ENCODE data around the gene RELN.
"Not testable (repeated sequence)": the region's sequence is repeated elsewhere in the genome, so short reads cannot be mapped to it uniquely, and the experiment has no call there.

Gene RELN

DNA sequence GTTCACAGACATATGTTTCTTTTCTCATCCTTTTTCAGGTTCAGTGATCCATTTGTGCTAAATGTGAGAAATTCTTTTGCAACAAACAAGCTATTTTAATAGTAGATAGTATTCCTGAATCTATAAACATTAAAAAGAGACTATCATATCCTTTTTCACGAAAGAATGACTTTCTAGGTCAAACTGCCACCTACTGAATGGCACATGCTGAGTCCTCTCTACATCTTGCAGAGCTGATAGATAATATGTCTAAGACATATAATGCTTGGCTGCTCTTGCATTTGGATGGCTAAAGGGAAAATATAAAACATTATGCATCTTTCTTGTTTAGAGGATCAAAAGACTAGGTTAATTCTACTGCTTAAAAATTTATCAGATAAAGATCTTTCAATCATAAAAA is 429.3 kb downstream of the RELN start:
- no peak for DNase-seq (ENCODE audit: low read depth)

DNA sequence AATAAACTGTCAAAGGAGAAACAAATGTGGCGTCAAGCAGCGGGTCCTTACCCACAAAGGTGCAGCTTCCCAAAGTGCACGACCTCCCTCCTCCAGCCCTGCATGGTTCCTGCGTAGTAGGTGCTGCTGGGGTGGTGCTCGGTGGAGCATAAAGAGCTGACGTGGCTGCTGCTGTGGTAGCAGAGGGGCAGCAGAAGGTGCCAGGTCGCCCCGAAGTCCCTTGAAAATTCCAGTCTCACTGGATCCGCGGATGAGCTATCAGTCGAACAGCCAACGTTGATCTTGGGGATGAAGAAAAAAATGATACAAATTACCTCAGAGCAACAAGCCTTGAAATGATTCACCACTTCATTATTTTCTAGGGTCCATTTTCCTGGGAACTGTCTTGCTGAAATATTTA is 438.4 kb downstream of the RELN start:
- DNase-seq (ENCODE audit: low read depth) = no peak

DNA sequence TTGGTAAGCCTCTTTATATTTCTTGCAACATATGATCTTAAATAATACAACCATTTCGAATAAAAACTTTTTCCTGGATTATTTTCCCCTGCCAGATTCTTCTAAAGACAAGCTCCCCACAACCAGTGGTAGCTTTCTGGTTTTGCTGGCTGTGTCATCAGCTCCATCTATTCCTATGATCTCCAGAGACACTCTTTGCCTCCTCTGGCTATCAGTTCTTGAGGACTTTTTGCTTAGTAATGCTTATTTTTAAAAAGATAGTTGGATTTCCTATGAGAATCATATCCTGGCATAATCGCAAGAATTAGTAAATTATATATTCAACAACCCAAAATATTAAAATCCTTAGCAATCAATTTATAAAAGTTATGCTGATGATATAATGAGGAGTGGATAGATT is 439.7 kb downstream of the RELN start:
- no peak for DNase-seq (ENCODE audit: low read depth)

DNA sequence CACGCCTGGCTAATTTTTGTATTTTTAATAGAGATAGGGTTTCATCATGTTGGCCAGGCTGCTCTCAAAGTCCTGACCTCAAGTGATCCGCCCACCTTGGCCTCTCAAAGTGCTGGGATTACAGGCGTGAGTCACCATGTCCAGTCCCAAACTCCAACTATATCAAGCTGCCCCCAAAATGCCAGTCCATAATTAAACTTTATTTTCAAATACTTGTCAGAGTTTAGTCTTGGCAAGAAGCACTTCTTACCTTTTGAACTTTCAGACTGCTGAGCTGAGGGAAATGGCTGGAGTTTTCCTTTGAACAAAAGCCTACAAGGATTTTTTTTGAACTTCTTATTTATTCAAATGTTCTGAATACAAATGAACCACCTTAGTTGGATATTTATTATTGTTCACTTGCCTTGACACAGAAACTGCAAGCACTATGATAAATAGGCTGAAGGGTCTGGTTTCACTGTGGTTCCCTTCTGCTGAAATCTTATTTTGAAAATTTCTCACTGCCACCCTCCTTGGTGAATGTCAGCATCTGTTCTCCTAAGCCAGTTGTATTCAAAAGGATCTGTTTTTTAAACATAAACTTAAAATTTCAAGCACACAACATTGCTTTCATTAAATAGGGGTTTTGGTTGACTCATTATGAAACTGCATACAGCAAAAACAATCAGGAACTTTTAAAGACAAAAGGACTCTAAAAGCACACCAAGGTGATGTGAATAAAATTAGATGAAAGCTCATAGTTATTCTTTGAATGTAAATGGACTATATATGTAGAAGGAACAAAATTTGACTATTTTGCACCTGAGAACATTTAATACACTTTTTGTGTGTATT is 441.8 kb downstream of the RELN start:
- DNase-seq (ENCODE audit: low read depth) = no peak

DNA sequence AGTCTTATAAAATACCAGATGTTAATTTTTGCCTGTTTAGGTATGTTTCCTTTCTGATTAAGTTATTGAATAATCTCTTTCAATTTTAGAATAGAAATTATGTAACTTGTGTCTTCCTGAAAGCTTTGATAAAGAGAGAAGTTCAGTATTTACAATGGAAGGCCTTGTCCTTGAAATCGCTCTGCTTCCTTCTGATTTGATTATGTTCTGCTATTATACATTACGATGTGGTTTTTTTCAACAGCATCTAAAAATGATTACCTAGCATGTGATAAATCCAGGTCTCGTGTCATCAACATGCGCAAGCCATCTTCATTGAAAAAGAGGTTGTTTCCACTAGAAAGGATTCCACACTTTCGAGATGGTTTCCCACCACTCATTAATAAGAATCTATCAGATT is 447.0 kb downstream of the RELN start:
- no peak for DNase-seq (ENCODE audit: low read depth)

DNA sequence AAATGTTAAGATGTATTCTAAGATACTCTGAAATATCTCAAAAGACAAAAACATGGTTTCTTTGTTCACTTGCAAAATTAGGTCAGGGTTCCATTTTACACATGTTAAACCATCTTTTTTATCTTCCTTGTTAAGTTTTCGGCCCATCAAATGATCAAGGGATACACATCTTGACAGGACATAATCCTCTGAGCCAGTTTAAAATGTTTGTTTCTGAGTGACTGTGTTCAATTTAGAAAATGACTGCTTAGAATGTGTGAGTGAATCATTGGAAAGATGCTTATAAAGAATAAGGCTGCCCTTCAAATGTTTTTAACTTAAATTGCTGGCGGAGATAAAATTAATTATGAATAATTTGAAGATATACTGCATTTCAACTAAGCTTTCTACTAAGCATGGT is 447.5 kb downstream of the RELN start:
- DNase-seq (ENCODE audit: low read depth) = no peak

DNA sequence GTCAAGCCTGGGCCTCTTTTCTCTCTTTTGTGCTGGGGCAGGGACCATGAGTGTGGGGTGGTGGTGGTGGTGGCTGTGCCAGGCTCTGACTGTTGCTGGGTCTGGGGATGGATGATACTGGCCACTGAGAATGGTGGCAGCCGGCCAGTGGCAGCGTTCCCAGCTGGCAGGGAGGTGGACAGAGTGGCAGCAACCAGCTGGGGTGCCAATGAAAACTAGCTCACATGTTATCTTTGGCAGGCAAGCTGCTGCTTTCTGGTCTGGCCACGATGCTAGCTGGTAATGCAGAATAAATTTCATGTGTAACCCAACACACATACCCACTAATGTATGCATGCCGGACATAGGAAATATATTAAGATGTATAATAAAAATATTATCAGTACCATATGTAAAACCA is 448.4 kb downstream of the RELN start:
- no peak for DNase-seq (ENCODE audit: low read depth)

DNA sequence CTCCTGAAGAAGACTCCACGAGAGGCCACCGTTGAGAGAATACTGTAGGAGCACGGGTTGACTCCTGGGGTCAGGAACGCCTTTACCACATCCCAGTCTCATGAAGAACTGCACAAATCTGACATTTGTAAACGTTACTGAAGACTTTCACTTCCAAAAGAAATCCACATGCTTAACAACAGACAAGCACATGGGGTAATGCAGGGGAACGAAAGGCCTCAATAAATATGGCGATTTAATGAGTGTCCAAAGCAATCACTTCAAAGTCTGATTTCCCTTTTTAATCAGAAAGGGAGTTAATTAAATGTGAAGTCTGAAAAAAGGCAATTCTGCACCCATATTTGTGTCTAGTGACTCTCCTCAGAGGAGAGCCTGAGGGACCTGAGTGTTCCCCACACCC is 449.1 kb downstream of the RELN start:
- DNase-seq (ENCODE audit: low read depth) = no peak

DNA sequence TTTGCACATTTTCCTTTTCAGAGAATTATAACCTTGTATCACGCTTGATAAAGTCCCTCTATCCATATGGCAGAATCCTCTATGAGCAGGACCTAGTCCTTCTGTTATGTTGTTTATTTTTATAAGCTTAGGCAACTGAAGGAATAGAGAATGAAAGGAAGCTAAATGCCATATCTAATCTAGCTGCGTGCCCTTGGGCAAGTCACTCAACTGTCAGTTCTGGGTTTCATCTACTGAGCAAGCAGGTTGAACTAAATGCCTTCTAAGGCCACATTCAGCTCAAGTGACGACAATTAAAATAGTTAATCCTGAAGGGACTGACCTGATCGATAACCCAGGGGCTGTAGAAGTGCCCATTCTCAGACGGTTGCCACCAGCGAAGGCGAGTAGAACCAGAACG is 449.6 kb downstream of the RELN start:
- no peak for DNase-seq (ENCODE audit: low read depth)

DNA sequence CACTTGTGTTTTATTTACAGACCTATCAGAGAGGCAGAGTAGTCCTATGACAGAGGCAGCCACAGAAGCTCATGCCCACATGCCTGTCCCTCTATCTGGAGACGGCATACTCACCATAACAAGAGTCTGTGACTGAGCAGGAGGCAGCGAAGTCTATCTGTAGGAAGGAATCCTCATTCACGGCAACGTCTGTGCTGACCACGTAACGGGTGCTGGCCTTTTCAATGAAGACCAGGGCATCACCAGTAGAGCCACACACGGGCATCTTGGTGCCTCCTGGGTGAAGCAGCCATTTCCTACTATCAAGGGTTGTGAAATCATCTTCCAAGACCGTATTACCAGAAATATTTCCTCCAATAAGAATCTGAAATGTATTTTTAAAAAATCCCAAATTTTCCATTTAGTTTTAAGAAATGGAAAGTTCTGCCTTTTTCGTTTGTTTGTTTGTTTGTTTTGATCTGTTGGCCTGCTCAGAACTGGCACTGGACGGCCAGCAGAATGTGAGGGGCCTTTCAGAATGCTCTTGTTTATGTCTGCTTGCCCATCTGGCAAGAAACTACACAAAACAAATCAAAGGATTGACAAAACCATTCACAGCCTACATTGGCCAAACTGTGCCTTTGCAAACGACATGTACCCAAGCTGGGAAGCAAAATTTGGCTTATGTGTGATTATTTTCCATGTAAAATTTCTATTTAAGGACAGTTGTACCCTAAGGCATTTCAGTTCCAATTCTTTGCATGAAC is 450.3 kb downstream of the RELN start:
- DNase-seq (ENCODE audit: low read depth) = no peak

DNA sequence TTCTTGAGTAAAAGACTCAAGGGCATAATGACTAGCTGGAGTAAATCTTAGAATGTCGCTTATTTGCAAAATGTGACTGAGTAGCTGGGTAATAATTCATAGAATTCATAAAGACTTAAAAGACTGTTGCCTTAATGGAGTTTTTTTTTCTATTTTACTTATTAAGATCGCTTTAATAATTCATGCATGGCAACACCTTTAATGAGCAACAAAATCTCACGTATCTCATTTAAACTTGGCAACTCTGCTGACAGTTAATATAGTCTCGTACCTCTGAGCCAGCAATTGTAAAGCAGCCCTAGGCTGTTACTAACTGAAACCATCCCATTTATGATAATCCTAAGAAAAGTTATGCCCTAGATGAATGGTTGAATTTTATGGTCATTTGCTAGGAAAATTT is 455.7 kb downstream of the RELN start:
- no peak for DNase-seq (ENCODE audit: low read depth)

DNA sequence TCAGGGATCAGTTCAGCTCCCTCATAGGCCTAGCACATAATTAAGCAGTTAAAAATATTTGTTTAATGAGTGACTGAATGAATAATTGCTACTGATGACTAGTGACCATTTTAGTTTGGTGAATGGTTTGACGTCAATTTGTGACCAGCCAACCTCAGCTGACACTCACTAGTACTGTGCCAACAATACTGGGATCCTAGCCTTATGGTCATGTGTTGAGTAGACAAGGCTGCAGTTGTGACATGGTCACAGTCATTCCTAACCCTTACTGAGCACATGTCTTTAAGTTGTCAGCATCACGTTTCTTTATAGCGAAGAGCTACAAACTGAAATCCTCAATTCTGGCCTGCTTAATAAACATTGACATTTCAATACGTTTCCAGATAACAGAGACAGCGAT is 456.5 kb downstream of the RELN start:
- DNase-seq (ENCODE audit: low read depth) = no peak

DNA sequence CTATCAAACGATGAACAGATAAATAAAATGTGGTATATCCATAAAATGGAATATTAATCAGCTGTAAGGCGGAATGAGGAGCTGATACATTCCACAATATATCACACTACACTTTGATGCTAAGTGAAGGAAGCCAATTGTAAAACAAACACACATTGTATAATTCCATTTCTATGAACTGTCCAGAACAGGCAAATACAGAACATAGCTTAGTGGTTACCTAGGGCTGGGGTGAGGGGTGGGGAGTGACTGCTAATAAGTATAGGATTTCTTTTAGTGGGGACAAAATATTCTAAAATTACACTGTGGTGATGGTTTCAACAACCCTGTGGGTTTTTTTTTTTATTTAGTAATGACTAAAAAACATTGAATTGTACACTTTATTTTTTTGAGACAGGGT is 461.3 kb downstream of the RELN start:
- DNase-seq (ENCODE audit: low read depth) = no peak

DNA sequence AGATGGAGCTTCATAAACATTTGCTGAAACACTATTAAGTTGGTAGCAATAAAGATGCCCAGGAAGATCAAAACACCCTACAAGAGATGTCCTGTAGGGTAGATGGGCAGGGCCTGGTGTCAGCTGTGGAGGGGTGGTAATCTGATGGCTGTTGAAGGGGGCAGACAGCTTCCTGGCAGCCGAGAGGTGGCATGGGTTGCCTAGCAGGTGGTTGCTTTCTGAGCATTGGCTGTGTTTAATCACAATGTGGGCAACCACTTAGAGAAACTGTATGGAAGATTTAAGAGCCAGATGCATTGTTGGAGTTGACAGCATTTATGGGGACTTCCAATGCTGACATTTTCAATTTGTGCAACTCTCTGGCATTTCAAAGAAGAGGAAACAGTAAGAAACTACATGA is 463.5 kb downstream of the RELN start:
- DNase-seq (ENCODE audit: low read depth) = no peak

DNA sequence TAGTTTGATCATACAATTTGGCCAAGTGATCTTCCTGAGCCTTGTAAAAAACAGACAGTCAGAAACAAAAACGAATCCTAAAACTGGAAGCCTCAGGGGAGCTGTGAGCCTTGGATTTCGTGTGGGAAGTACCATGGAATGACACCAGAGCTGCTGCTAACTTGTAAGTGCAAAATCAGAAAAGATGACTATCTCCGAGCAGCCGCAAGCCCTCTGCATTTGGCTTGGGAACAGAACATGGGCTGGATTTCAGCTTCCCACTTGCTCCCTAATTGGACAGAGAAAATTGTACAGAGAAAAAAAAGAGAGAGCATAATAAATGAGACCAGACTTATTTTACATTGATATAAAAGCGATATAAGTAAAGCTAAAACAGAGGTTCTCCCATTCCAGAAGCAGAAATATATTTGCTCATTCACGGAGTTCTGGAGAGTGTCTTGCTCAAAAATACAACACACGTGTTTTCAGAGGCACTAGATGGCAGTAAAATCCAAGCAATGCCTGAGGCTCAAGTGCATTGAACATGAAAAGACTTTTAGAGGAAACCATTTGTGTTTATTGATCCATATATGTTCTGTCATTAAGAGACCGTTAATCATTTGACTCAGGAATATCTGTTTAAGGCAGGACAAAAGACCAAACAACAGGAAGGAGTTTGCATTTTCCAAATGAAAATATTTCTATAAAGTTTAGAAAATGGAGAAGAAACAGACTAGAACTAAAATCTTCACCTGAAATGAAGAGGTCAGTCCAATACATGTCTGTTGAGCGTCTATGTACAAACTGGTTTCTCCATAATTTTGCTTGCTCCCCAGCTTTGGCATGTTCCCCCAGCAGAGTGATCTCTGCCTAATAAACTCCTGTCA is 465.2 kb downstream of the RELN start:
- DNase-seq (ENCODE audit: low read depth) = no peak

DNA sequence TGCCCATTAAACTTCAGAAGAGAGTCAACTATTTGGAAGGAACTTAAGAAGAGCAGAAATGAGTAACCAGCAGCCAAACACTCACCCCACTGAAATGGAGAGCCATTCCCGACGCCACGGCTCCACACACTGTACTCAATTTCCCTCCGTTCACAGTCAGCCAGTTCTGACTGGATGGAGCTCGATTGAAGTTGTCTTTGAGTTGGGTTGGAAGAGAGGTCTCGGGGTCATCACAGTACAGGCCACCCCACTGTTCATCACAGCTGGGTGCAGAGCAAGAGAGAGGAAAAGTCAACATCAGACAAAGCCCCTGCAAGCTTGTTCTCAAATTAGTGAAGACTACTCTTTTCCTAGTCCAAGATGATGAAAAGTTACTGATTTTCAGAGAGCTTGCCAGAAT is 467.5 kb downstream of the RELN start:
- no peak for DNase-seq (ENCODE audit: low read depth)

DNA sequence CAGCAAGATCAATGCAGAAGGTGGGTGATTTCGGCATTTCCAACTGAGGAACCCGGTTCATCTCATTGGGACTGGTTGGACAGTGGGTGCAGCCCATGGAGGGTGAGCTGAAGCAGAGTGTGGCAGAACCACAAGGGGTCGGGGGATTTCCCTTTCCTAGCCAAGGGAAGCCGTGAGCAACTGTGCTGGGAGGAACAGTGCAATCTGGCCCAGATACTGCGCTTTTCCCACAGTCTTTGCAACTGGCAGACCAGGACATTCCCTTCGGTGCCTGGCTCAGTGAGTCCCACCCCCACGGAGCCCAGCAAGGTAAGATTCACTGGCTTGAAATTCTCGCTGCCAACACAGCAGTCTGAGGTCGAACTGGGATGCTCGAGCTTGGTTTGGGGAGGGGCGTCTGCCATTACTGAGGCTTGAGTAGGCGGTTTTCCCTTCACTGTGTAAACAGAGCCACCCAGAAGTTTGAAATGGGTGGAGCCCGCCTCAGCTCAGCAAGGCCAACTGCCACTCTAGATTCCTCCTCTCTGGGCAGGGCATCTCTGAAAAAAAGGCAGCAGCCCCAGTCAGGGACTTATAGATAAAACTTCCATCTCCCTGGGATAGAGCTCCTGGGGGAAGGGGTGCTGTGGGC is 484.8 kb downstream of the RELN start:
- no peak for DNase-seq (ENCODE audit: low read depth)

DNA sequence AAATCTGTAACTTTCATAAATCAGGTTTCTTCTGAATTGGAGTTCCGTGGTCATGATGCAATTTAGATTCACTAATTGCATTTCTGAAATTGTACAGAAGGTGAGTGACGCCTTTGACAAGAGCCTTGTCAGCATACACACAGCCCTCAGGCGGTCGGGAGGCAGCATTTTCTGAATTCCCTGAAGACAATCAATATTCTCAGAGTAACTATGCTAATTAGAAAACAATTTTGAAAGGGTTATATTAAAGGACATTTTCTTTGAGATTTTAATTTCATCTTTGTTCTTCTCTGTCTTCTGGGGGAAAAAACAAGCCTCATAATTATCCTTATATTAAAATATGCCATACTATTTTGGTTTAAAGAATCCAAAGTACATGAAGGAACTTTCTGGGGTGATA is 488.3 kb downstream of the RELN start:
- DNase-seq (ENCODE audit: low read depth) = no peak

DNA sequence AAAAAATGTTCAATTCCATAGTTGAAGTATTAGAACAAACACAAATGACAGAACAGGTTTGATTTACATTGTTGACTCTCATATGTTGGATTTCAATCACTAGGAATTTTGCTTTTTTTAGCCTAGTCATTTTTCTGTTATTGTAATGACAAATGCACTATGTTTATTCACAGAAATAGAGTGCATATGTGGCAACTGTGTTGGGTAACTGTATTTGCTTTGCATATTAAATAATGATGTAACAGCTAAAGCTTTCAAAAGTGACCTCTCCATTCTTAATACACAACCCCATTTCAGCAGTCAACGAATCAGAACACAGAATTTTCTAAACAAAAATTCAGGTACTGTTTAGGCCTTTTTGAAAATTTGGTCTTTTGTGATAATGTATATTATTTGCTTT is 489.5 kb downstream of the RELN start:
- DNase-seq (ENCODE audit: low read depth) = no peak

DNA sequence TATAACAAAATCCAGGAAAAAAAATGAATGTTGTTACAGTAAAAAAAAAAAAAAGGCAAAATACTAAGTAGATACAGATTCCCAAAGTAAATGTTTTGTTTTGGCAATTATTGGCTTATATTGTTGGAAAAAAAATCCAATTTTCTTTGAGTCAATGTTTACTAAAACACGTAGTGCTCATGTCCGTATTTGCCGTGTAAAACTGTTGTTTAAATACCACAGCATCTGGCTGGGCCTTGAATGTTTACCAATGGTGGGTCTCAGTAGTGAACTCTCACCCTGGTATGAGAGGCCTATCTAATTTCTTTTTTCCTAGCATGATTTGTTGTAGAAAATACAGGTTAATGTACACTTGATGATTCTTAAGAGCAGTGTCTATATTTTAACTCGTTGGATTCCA is 502.0 kb downstream of the RELN start:
- DNase-seq (ENCODE audit: low read depth) = no peak

DNA sequence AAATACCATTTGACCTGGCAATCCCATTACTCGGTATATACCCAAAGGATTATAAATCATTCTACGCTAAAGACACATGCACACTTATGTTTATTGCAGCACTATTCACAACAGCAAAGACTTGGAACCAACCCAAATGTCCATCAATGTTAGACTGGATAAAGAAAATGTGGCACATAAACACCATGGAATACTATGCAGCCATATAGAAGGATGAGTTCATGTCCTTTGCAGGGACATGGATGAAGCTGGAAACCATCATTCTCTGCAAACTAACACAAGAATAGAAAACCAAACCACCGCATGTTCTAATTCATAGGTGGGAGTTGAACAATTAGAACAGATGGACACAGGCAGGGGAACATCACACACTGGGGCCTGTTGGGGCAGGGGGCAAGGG is 502.6 kb downstream of the RELN start:
- not testable (repeated sequence) for DNase-seq (ENCODE audit: low read depth)

DNA sequence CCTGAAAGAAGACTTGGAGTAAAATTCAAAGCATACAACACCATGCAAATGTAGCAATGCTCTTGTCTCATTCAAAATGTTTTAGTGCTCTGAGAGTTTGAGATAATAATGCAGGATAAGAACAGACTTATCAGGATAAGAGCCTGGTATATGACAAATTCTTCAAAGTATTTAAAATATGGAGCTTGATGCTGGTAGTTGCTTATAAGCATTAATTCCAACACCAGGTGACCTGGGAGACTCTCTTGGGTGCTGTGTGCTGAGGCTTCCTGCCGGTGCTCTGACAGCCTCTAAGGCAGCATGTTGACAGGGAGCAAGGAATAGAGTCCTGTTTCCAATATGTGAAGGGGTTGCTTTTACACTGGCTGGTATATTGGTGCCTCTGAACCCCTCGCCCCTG is 508.7 kb downstream of the RELN start:
- DNase-seq (ENCODE audit: low read depth) = no peak
